Uterus (tissue), 4 donors: Measurements from ENCODE around the gene APOBEC3F. TPM values are rescaled to one million over a fixed set of nuclear protein-coding genes. Genes with fewer than 3 reads are reported as not detected.
"Not testable (repeated sequence)": the region's sequence is repeated elsewhere in the genome, so short reads cannot be mapped to it uniquely, and the experiment has no call there.

Experiments used
- DNase-seq, 2 donors: peaks; one replicate each; pipeline ENCODE4 v3.0.0-alpha.2; 2019 to 2020
- H3K27ac ChIP-seq, 2 donors: fragments of 200-600 bp; sonication (generic); 1 replicate in 1 of 2; 2 replicates in 1 of 2; pipeline ENCODE4 v1.5.1; 2016 to 2018
- H3K27me3 ChIP-seq, 2 donors: fragments of 200-600 bp; sonication (generic); one replicate each; pipeline ENCODE4 v1.5.1; 2018 to 2019; ENCODE audit warnings: control low read depth in 1 of 2
- H3K36me3 ChIP-seq, 2 donors: fragments of 200-600 bp; sonication (generic); one replicate each; pipeline ENCODE4 v1.5.1; 2019; ENCODE audit warnings: control low read depth in 1 of 2
- H3K4me1 ChIP-seq, 2 donors: fragments of 200-600 bp; sonication (generic); one replicate each; pipeline ENCODE4 v1.5.1; 2018 to 2019; ENCODE audit warnings: control low read depth in 1 of 2
- H3K4me3 ChIP-seq, 2 donors: fragments of 200-600 bp; sonication (generic); 1 replicate in 1 of 2; 2 replicates in 1 of 2; pipeline ENCODE4 v1.5.1; 2018 to 2019; ENCODE audit warnings: mild to moderate bottlenecking in 1 of 2
- H3K9me3 ChIP-seq, 2 donors: fragments of 200-600 bp; sonication (generic); one replicate each; pipeline ENCODE4 v1.5.1; 2019; ENCODE audit warnings: control low read depth in 1 of 2
- POLR2A ChIP-seq, 2 donors: fragments of 450-650 bp; IDR thresholded peaks; one replicate each; pipeline ENCODE4 v1.6.1; 2016; ENCODE audit warnings: antibody characterized with exemption in 2 of 2, mild to moderate bottlenecking in 1 of 2, moderate library complexity in 1 of 2
- intact Hi-C: fragments of 100-400 bp; cut with DNase I; formaldehyde crosslinking; loops from one replicate; pipeline ENCODE4 v1.15.1; 2023; ENCODE audit warnings: low total_unique reads
- total RNA-seq, 4 donors: library from RNA; depleted of rRNA in 3 of 4; stranded (reverse); fragments of >200 nt in 3 of 4; gene quantifications; one replicate each; pipeline versions ENCODE4 v1.1.0 to v1.2.4, GENCODE V29; 2014 to 2023
- TF ChIP-seq, protein P1 (sequence below), 4 experiments: fragments of 200-600 bp in 2 of 4; fragments of 450-650 bp in 2 of 4; sonication (generic) in 2 of 4; IDR thresholded peaks; one replicate each; pipeline ENCODE4 v1.5.1; 2016 to 2019; ENCODE audit warnings: antibody characterized with exemption in 4 of 4, mild to moderate bottlenecking in 2 of 4, moderate library complexity in 1 of 4
- donor health status: DM: yes; HTN: yes; CAD: no.

Gene APOBEC3F
- total RNA-seq, 4 donors from 2014 or later: 1.2 to 26.6 (median 4.2) TPM; not detected in 1

DNA sequence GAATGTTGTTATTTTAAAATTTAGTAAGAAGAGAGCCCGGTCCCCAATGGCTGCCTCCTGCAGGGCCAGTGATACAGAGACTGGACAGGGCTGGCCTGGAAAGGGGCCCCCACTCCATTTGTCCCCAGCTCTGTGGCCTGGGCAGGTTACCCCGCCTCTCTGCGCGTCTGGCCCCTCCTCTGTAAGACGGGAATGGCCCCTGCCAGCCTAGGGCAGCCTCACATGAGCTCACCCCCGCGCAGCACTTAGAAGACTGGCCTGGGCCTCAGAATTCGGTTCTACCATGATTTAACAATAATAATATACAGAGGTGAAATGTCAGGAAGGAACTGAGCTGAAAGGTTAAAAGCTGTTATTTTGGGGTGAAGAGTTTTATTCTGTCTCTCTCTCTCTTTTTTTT, 37.7 kb downstream of the APOBEC3F start:
- Histone ChIP-seq H3K27me3 (no peaks in the 10 kb centered on the region), H3K36me3 (no peaks in the 10 kb centered on the region), H3K27ac (no peak overlapping the region), H3K4me1 (peaks cover 0 to 10% of the 10 kb centered on the region in 2 donors), H3K9me3 (no peaks in the 10 kb centered on the region), H3K4me3 (no peak overlapping the region)
- intact Hi-C loops: no loop called here
- no peak for TF ChIP-seq POLR2A (IDR thresholded peaks at IDR 0.05)
- TF ChIP-seq, protein P1, sequence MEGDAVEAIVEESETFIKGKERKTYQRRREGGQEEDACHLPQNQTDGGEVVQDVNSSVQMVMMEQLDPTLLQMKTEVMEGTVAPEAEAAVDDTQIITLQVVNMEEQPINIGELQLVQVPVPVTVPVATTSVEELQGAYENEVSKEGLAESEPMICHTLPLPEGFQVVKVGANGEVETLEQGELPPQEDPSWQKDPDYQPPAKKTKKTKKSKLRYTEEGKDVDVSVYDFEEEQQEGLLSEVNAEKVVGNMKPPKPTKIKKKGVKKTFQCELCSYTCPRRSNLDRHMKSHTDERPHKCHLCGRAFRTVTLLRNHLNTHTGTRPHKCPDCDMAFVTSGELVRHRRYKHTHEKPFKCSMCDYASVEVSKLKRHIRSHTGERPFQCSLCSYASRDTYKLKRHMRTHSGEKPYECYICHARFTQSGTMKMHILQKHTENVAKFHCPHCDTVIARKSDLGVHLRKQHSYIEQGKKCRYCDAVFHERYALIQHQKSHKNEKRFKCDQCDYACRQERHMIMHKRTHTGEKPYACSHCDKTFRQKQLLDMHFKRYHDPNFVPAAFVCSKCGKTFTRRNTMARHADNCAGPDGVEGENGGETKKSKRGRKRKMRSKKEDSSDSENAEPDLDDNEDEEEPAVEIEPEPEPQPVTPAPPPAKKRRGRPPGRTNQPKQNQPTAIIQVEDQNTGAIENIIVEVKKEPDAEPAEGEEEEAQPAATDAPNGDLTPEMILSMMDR (IDR thresholded peaks at IDR 0.05): no peak
- no peak for DNase-seq

DNA sequence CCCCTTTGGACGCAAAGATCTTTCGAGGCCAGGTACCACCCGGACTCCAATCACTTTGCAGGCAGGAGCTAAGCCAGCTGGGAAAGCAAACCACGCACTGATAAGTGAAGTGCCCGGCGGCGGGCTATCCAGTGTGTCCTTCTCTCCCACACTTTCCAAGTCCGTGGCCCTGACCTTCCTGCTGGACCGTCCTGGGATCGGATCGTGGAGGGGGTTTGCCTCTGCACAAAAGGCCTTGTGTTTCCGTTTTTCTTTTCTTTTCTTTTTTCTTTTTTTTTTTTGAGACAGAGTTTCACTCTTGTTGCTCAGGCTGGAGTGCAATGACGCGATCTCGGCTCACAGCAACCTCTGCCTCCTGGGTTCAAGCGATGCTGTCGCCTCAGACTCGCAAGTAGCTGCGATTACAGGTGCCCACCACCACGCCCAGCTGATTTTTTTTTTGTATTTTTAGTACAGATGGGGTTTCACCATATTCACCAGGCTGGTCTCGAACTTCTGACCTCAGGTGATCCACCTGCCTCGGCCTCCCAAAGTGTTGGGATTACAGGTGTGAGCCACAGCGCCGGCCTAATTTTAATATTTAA, 38.5 kb downstream of the APOBEC3F start:
- H3K27ac ChIP-seq, H3K9me3 ChIP-seq, H3K27me3 ChIP-seq, H3K36me3 ChIP-seq, H3K4me1 ChIP-seq, intact Hi-C loops, H3K4me3 ChIP-seq, DNase-seq: not testable (repeated sequence)

DNA sequence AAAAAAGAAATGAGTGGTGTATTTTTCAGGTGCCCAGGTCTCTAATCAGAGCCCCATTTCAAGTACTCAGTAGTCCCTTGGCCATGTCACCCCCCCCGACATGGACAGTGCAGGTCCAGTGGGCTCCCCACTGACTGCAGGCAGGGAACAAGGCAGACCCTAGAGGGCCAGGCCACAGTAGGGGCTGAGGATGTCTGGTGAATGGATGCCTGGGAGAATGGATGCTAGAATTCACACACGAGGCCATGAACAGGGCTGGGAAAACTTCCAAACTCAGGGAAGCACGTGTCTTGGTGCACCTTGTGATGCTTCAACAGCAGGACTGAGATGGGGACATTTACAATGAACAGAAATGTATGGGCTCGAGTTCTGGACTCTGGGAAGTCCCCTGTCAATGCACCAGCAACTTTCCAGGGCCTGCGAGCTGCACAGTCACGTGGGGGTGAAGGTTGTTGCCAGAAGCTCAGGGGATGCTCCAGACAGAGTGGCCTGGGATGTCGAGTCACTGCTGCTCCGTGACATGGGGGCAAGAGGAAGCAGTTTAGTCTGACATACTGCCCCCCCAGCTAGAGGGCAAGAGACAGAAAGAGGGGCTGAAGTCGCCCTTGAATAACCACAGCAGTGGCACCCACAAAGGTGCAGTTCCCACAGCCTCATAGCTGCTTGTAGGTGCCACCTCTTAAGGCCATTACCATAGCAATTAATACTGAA, 39.5 kb downstream of the APOBEC3F start:
- no peak overlapping the region for H3K27ac ChIP-seq
- TF ChIP-seq POLR2A (IDR thresholded peaks at IDR 0.05): no peak
- TF ChIP-seq, protein P1 (IDR thresholded peaks at IDR 0.05): no peak
- peaks cover 0 to 10% of the 10 kb centered on the region in 2 donors for H3K4me1 ChIP-seq
- no peak for DNase-seq
- H3K9me3 ChIP-seq: no peaks in the 10 kb centered on the region
- H3K27me3 ChIP-seq: no peaks in the 10 kb centered on the region
- H3K36me3 ChIP-seq: no peaks in the 10 kb centered on the region
- H3K4me3 ChIP-seq: no peak overlapping the region
- intact Hi-C loops: no loop called here

DNA sequence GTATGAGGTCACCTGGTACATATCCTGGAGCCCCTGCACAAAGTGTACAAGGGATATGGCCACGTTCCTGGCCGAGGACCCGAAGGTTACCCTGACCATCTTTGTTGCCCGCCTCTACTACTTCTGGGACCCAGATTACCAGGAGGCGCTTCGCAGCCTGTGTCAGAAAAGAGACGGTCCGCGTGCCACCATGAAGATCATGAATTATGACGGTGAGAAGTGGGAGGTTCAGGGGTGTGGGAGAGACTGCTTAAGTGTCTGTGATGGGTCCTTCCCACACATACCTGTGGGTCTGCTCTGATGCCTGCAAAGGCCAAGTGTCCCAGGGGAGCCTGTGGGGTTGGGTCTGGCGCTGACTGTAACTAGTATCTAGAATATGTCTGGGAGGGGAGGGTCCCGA, 40.4 kb downstream of the APOBEC3F start:
- no peaks in the 10 kb centered on the region for H3K27me3 ChIP-seq
- H3K9me3 ChIP-seq: no peaks in the 10 kb centered on the region
- DNase-seq: no peak
- no peak overlapping the region for H3K4me3 ChIP-seq
- intact Hi-C loops: no loop called here
- H3K36me3 ChIP-seq: no peaks in the 10 kb centered on the region
- H3K27ac ChIP-seq: no peak overlapping the region
- peaks cover 0 to 10% of the 10 kb centered on the region in 2 donors for H3K4me1 ChIP-seq
- TF ChIP-seq, protein P1 (IDR thresholded peaks at IDR 0.05): no peak
- no peak for TF ChIP-seq POLR2A (IDR thresholded peaks at IDR 0.05)

DNA sequence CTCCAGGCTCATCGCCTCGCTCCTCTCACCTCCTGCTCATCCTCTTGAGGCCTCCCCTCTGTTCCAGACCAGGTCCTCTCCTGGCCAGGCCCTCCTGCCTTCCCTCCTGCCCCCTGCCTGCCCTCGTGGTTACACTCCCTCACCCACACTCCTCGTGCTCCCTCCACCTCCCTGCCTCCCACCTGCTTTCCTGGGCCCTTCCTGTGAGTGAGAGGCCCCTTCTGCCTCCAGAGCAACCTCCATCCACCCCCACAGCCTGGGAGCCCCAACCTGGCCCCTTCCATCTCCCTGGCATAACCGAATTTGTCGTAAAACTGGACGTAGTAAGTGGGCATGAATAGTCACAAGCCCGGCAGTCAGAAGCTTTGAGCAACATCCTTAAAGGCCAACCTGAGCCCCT, 40.9 kb downstream of the APOBEC3F start:
- H3K27ac ChIP-seq: no peak overlapping the region
- no peaks in the 10 kb centered on the region for H3K9me3 ChIP-seq
- H3K36me3 ChIP-seq: no peaks in the 10 kb centered on the region
- no peak overlapping the region for H3K4me3 ChIP-seq
- intact Hi-C loops: no loop called here
- peaks cover 0 to 10% of the 10 kb centered on the region in 2 donors for H3K4me1 ChIP-seq
- DNase-seq: no peak
- H3K27me3 ChIP-seq: no peaks in the 10 kb centered on the region
- no peak for TF ChIP-seq POLR2A (IDR thresholded peaks at IDR 0.05)
- TF ChIP-seq, protein P1 (IDR thresholded peaks at IDR 0.05): no peak
